GM23338 (cell line): ENCODE measurements around the gene CXCR1. TPM values are rescaled to one million over a fixed set of nuclear protein-coding genes. Genes with fewer than 3 reads are reported as not detected.

ENCODE experiments used
- ATAC-seq: fragments of 200-7000 bp; cut with Tn5 transposase; 3 replicates; pipeline ENCODE4 v1.9.1; 2020
- DNase-seq: peaks from one replicate; pipeline ENCODE4 v3.0.0-alpha.2; 2015; ENCODE audit warnings: low spot score
- H2AFZ ChIP-seq: fragments of 200-600 bp; sonication (generic); 2 replicates; pipeline ENCODE4 v1.8.0; 2016; ENCODE audit warnings: antibody characterized with exemption, mild to moderate bottlenecking, moderate library complexity
- H3F3A ChIP-seq: fragments of 200-600 bp; sonication (generic); replicated peaks from 2 replicates; pipeline ENCODE4 v1.8.0; 2017; ENCODE audit warnings: antibody characterized with exemption, mixed run types, low read depth
- H3K27ac ChIP-seq: fragments of 200-600 bp; sonication (generic); 2 replicates; pipeline ENCODE4 v1.6.1; 2016; ENCODE audit warnings: low read depth
- H3K27me3 ChIP-seq: fragments of 200-600 bp; sonication (generic); 2 replicates; pipeline ENCODE4 v1.8.0; 2016; ENCODE audit warnings: mild to moderate bottlenecking, mixed run types, moderate library complexity; ENCODE audit not compliant: insufficient read depth
- H3K36me3 ChIP-seq: fragments of 200-600 bp; sonication (generic); 2 replicates; pipeline ENCODE4 v1.8.0; 2016; ENCODE audit warnings: mild to moderate bottlenecking; ENCODE audit not compliant: insufficient read depth
- H3K4me1 ChIP-seq: fragments of 200-600 bp; sonication (generic); 2 replicates; pipeline ENCODE4 v1.8.0; 2016; ENCODE audit warnings: mild to moderate bottlenecking, moderate library complexity; ENCODE audit not compliant: insufficient read depth
- H3K4me2 ChIP-seq: fragments of 200-600 bp; sonication (generic); 2 replicates; pipeline ENCODE4 v1.7.1; 2017; ENCODE audit warnings: mixed run types
- H3K4me3 ChIP-seq: fragments of 200-600 bp; sonication (generic); 2 replicates; pipeline ENCODE4 v1.6.1; 2016; ENCODE audit warnings: mixed run types
- H3K79me2 ChIP-seq: fragments of 200-600 bp; sonication (generic); replicated peaks from 2 replicates; pipeline ENCODE4 v1.8.0; 2017; ENCODE audit warnings: mild to moderate bottlenecking; ENCODE audit not compliant: insufficient read depth
- H3K9me2 ChIP-seq: fragments of 200-600 bp; sonication (generic); 2 replicates; pipeline ENCODE4 v1.8.0; 2017; ENCODE audit not compliant: insufficient read depth
- H4K20me1 ChIP-seq: fragments of 200-600 bp; sonication (generic); replicated peaks from 2 replicates; pipeline ENCODE4 v1.8.0; 2017; ENCODE audit warnings: mild to moderate bottlenecking; ENCODE audit not compliant: insufficient read depth
- H3K27ac Mint-ChIP-seq: 2 replicates; pipeline ENCODE4 v1.8.0; 2020; ENCODE audit warnings: inconsistent platforms, mild to moderate bottlenecking, moderate library complexity, mixed read lengths
- H3K27me3 Mint-ChIP-seq: 3 replicates; pipeline ENCODE4 v1.8.0; 2022; ENCODE audit warnings: low read depth, mild to moderate bottlenecking, moderate library complexity, mixed read lengths, inconsistent platforms; ENCODE audit not compliant: insufficient read depth, poor library complexity
- H3K36me3 Mint-ChIP-seq: 3 replicates; pipeline ENCODE4 v1.8.0; 2021; ENCODE audit warnings: low read depth, mild to moderate bottlenecking, inconsistent platforms, moderate library complexity, mixed read lengths
- H3K4me1 Mint-ChIP-seq: 3 replicates; pipeline ENCODE4 v1.8.0; 2020; ENCODE audit warnings: mild to moderate bottlenecking, inconsistent platforms, mixed read lengths
- H3K4me3 Mint-ChIP-seq: 3 replicates; pipeline ENCODE4 v1.8.0; 2021; ENCODE audit warnings: moderate library complexity, mild to moderate bottlenecking, inconsistent platforms, mixed read lengths
- H3K9me3 Mint-ChIP-seq: 3 replicates; pipeline ENCODE4 v1.8.0; 2020; ENCODE audit warnings: moderate library complexity, mild to moderate bottlenecking, inconsistent platforms, mixed read lengths
- CREB1 ChIP-seq: fragments of 250-450 bp; sonication (Bioruptor Pico); IDR thresholded peaks from 2 replicates; pipeline ENCODE4 v1.5.0; 2020; ENCODE audit warnings: low read depth, mild to moderate bottlenecking, moderate library complexity
- CTCF ChIP-seq, 2 experiments: fragments of 200-600 bp in 1 of 2; sonication (generic) in 1 of 2; conservative IDR thresholded peaks; 2 replicates each; pipeline versions ENCODE4 v1.5.1 to v1.6.1; 2016 to 2017; ENCODE audit warnings: antibody characterized with exemption in 2 of 2, low read depth in 2 of 2, mild to moderate bottlenecking in 2 of 2, moderate library complexity in 1 of 2
- EZH2 ChIP-seq: fragments of 200-600 bp; sonication (generic); IDR thresholded peaks from one replicate; pipeline ENCODE4 v1.8.0; 2017; ENCODE audit warnings: antibody characterized with exemption, mild to moderate bottlenecking, low read depth; ENCODE audit not compliant: unreplicated experiment
- EZH2phosphoT487 ChIP-seq: fragments of 200-600 bp; sonication (generic); IDR thresholded peaks from one replicate; pipeline ENCODE4 v1.8.1; 2018; ENCODE audit warnings: antibody characterized with exemption; ENCODE audit not compliant: unreplicated experiment
- JUNB ChIP-seq: IDR thresholded peaks from one replicate; pipeline ENCODE4 v1.6.1; 2016; ENCODE audit warnings: antibody characterized with exemption; ENCODE audit not compliant: unreplicated experiment
- POLR2AphosphoS5 ChIP-seq: IDR thresholded peaks from 2 replicates; pipeline ENCODE4 v1.6.1; 2016; ENCODE audit warnings: antibody characterized with exemption, low read depth
- REST ChIP-seq: IDR thresholded peaks from one replicate; pipeline ENCODE4 v1.6.1; 2018; ENCODE audit warnings: antibody characterized with exemption; ENCODE audit not compliant: unreplicated experiment
- STAT1 ChIP-seq: IDR thresholded peaks from one replicate; pipeline ENCODE4 v1.6.1; 2016; ENCODE audit warnings: antibody characterized with exemption; ENCODE audit not compliant: unreplicated experiment
- ZNF114 ChIP-seq: fragments of 250-450 bp; sonication (Bioruptor Pico); IDR thresholded peaks from 2 replicates; pipeline ENCODE4 v1.5.0; 2020; ENCODE audit warnings: mild to moderate bottlenecking, moderate library complexity
- ZNF331 ChIP-seq: fragments of 250-450 bp; sonication (Bioruptor Pico); IDR thresholded peaks from 2 replicates; pipeline ENCODE4 v1.5.0; 2020; ENCODE audit warnings: low read depth, mild to moderate bottlenecking, moderate library complexity
- polyA plus RNA-seq: library from polyadenylated mRNA; unstranded; fragments of >200 nt; fragmentation: Nextera tagmentation; extraction: Ambion mirVana; gene quantifications from 2 replicates; pipeline ENCODE4 v1.2.1, GENCODE V29; 2016
- total RNA-seq: library from RNA; depleted of rRNA; stranded (reverse); fragments of >200 nt; shearing (Covaris generic); gene quantifications from 2 replicates; pipeline ENCODE4 v1.2.3, GENCODE V29; 2014

The CXCR1 gene
- total and polyA plus RNA-seq, 2 experiments from 2014 or later = not detected

DNA sequence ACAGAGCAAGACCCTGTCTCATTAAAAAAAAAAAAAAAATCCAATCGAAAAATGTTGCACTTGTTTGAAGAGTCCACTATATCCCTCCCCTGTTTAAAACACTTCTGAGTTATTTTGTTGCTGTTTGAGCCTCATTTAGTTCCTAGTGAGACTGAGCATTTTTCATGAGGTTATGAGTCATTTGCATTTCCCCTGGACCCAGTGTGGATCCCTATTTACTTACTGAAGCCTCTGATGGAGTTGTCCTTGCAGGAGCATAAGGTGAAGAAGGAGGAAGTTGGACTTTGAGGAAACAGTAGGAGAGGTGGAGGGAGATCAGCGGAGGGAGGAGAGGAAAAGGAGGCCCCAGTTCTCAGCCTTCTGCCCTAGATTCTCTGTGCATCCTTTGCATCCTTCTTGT lies 5.1 kb downstream of the CXCR1 start:
- TF ChIP-seq ZNF114 (no peak), CREB1 (CRISPR knock-in tag) (no peak), ZNF331 (CRISPR knock-in tag) (no peak), REST (no peak), POLR2AphosphoS5 (no peak), EZH2 (no peak), CTCF (conservative IDR thresholded peaks at IDR 0.05; ENCODE audit: low read depth in 2 of 2) (no peak)
- no peak for ATAC-seq
- Mint-ChIP-seq H3K27ac (no peak overlapping the region), H3K9me3 (no peaks in the 10 kb centered on the region; the same call in 2 of the 3 replicates), H3K4me3 (no peak overlapping the region), H3K36me3 (no peaks in the 10 kb centered on the region), H3K4me1 (no peaks in the 10 kb centered on the region), H3K27me3 (peaks cover 3% of the 10 kb centered on the region)
- Histone ChIP-seq H3K36me3 (no peaks in the 10 kb centered on the region), H3K27me3 (no peaks in the 10 kb centered on the region), H3K27ac (no peak overlapping the region), H3F3A (no peaks in the 10 kb centered on the region), H2AFZ (no peak overlapping the region), H3K4me3 (no peak overlapping the region), H4K20me1 (no peaks in the 10 kb centered on the region), H3K9me2 (peaks cover 8% of the 10 kb centered on the region; the same call in 1 of the 2 replicates), H3K4me2 (no peak overlapping the region), H3K79me2 (no peaks in the 10 kb centered on the region), H3K4me1 (no peaks in the 10 kb centered on the region)
- no peak for DNase-seq

GRCh38 chr2:218155953-218156479 lies 10.7 kb downstream of the CXCR1 start:
- Mint-ChIP-seq H3K4me3 (no peak overlapping the region), H3K27ac (no peak overlapping the region), H3K9me3 (no peaks in the 10 kb centered on the region), H3K36me3 (no peaks in the 10 kb centered on the region), H3K27me3 (no peaks in the 10 kb centered on the region), H3K4me1 (peaks cover 3% of the 10 kb centered on the region; the same call in 1 of the 3 replicates)
- Histone ChIP-seq H4K20me1 (no peaks in the 10 kb centered on the region), H3K79me2 (no peaks in the 10 kb centered on the region), H3K9me2 (no peaks in the 10 kb centered on the region; the same call in 1 of the 2 replicates), H3F3A (no peaks in the 10 kb centered on the region), H3K4me3 (no peak overlapping the region), H3K4me2 (no peak overlapping the region), H3K27ac (no peak overlapping the region), H3K4me1 (peaks cover 5% of the 10 kb centered on the region; the same call in 1 of the 2 replicates), H3K27me3 (no peaks in the 10 kb centered on the region), H3K36me3 (no peaks in the 10 kb centered on the region), H2AFZ (peak overlapping the region; percentile 81)
- DNase-seq (no peak), ATAC-seq (no peak)
- TF ChIP-seq POLR2AphosphoS5 (no peak), JUNB (no peak), CREB1 (CRISPR knock-in tag) (no peak), EZH2 (no peak), EZH2phosphoT487 (no peak), STAT1 (no peak)
